Thyroid gland (tissue), 4 donors: ENCODE results near the gene PNMA8C.

Source experiments
- CTCF ChIP-seq, 6 experiments: fragments of 200-600 bp in 3 of 6; fragments of 450-650 bp in 3 of 6; sonication (generic) in 3 of 6; IDR thresholded peaks; one replicate each; pipeline ENCODE4 v1.5.1; 2016 to 2019; ENCODE audit warnings: antibody characterized with exemption in 6 of 6, mild to moderate bottlenecking in 2 of 6, inconsistent platforms in 1 of 6, moderate library complexity in 1 of 6
- POLR2A ChIP-seq, 2 donors: fragments of 450-650 bp; IDR thresholded peaks; one replicate each; pipeline ENCODE4 v1.6.1; 2017; ENCODE audit warnings: antibody characterized with exemption in 2 of 2, mild to moderate bottlenecking in 2 of 2, moderate library complexity in 1 of 2

DNA sequence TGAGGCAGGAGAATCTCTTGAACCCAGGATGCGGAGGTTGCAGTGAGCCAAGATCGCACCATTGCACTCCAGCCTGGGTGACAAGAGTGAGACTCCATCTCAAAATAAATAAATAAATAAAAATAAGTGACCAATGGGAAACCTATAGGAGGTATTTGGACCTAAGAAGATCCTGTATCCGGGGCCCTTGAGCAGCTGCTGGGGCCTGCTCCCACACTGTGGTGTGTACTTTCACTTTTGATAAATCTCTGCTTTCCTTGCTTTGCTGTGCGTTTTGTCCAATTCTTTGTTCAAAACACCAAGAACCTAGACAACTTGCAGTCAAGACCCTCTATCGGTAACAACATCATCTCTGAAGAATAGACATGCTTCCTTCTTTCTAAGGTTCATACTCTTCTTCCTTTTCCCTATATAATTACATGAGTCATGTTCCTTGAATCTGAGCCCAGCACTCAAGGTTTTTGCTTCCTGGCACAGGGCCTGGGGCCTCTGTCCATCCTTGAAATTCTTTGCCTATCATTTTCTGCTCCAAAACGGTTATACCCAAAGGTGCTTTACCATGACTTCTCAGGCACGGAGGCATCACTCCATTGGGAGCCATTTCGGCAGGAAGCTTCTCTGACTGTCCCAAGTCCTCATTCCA, 14.2 kb upstream of the PNMA8C start:
- TF ChIP-seq POLR2A (IDR thresholded peaks at IDR 0.05) (no peak), CTCF (IDR thresholded peaks at IDR 0.05) (no peak)
